HepG2 (cell line): ENCODE measurements around the gene MITF. TPM values are rescaled to one million over a fixed set of nuclear protein-coding genes. Genes with fewer than 3 reads are reported as not detected.

Experiments used
- ATAC-seq: fragments of 200-7000 bp; cut with Tn5 transposase; 3 replicates; pipeline ENCODE4 v1.9.1; 2020; ENCODE audit warnings: mild to moderate bottlenecking, moderate library complexity
- BruUV-seq: library from RNA; stranded (reverse); fragments of 400-500 nt; replicated peaks from 2 replicates; lab custom pipeline; 2021; lab: Mats Ljungman, UMichigan
- CTCF ChIA-PET: fragments of 300-600 bp; formaldehyde crosslinking; extraction: SDS; loops from one replicate; lab custom pipeline; 2021; ENCODE audit warnings: low total read pairs, inconsistent platforms, low intra/inter-chr PET ratio; lab: Yijun Ruan, JAX
- POLR2A ChIA-PET: fragments of 350-600 bp; sonication (Branson Sonifier 250); formaldehyde crosslinking; loops from one replicate; lab custom pipeline; 2020; ENCODE audit warnings: antibody characterized with exemption, inconsistent platforms; lab: Yijun Ruan, JAX
- DNase-seq: peaks from one replicate; pipeline ENCODE4 v3.0.0-alpha.2; 2015; ENCODE audit warnings: low spot score
- FAIRE-seq: peaks from 3 replicates; lab custom pipeline; 2011; peaks lifted over from hg19 to GRCh38; lab: Jason Lieb, UNC
- H2AFZ ChIP-seq: one replicate; pipeline ENCODE4 v1.6.1; 2011; ENCODE audit warnings: low read length, inconsistent platforms
- H3K27ac ChIP-seq: fragments of 300-600 bp; 3 replicates; pipeline ENCODE4 v1.8.0; 2011; ENCODE audit warnings: mixed run types, mild to moderate bottlenecking, mixed read lengths, low read length, inconsistent platforms; ENCODE audit not compliant: insufficient read depth; ENCODE audit errors: extremely low read length
- H3K27me3 ChIP-seq, 2 experiments: fragments of 200-600 bp in 1 of 2; 2 replicates in 1 of 2; 3 replicates in 1 of 2; pipeline versions ENCODE4 v1.6.0 to v1.8.0; 2011; ENCODE audit warnings: low read length in 2 of 2, mild to moderate bottlenecking in 2 of 2, moderate library complexity in 2 of 2, inconsistent platforms in 1 of 2; ENCODE audit not compliant: insufficient read depth in 2 of 2, control insufficient read depth in 1 of 2
- H3K36me3 ChIP-seq, 2 experiments: fragments of 200-600 bp in 1 of 2; replicated peaks in 1 of 2; 2 replicates in 1 of 2; 3 replicates in 1 of 2; pipeline versions ENCODE4 v1.5.1 to v1.8.0; 2011; ENCODE audit warnings: low read length in 2 of 2, inconsistent platforms in 1 of 2; ENCODE audit not compliant: insufficient read depth in 2 of 2, control insufficient read depth in 1 of 2
- H3K4me1 ChIP-seq: 2 replicates; pipeline ENCODE4 v1.5.1; 2012; ENCODE audit warnings: low read length, inconsistent platforms; ENCODE audit not compliant: insufficient read depth
- H3K4me2 ChIP-seq: 2 replicates; pipeline ENCODE4 v1.6.0; 2011; ENCODE audit warnings: low read depth, low read length, inconsistent platforms
- H3K4me3 ChIP-seq, 3 experiments: fragments of 200-600 bp in 1 of 3; sonication (generic), shearing (Covaris generic) in 1 of 3; replicated peaks in 1 of 3; 2 replicates each; pipeline ENCODE4 v1.5.1; 2011 to 2016; ENCODE audit warnings: low read length in 3 of 3, inconsistent platforms in 2 of 3, low read depth in 2 of 3, mild to moderate bottlenecking in 2 of 3, control low read depth in 1 of 3, mixed read lengths in 1 of 3; ENCODE audit not compliant: insufficient read depth in 1 of 3
- H3K79me2 ChIP-seq: one replicate; pipeline ENCODE4 v1.6.1; 2011; ENCODE audit warnings: low read length, inconsistent platforms; ENCODE audit not compliant: insufficient read depth
- H3K9ac ChIP-seq: 2 replicates; pipeline ENCODE4 v1.6.0; 2011; ENCODE audit warnings: mild to moderate bottlenecking, low read depth, low read length, inconsistent platforms; ENCODE audit not compliant: insufficient read depth
- H3K9me3 ChIP-seq: 2 replicates; pipeline ENCODE4 v1.5.1; 2012; ENCODE audit warnings: mild to moderate bottlenecking, low read length
- H4K20me1 ChIP-seq: 2 replicates; pipeline ENCODE4 v1.6.0; 2011; ENCODE audit warnings: inconsistent platforms, mild to moderate bottlenecking, low read length, moderate library complexity; ENCODE audit not compliant: insufficient read depth
- ARID2 ChIP-seq: sonication (generic); formaldehyde crosslinking; IDR thresholded peaks from 2 replicates; pipeline ENCODE4 v1.8.1; 2022; ENCODE audit warnings: mild to moderate bottlenecking, missing genetic modification reagents, borderline replicate concordance
- BCL3 ChIP-seq: sonication (generic); formaldehyde crosslinking; IDR thresholded peaks from 2 replicates; pipeline ENCODE4 v1.5.1; 2020; ENCODE audit warnings: mild to moderate bottlenecking, missing genetic modification reagents, moderate library complexity
- BCL6 ChIP-seq: IDR thresholded peaks from 2 replicates; pipeline ENCODE4 v1.6.1; 2016; ENCODE audit warnings: missing genetic modification reagents, missing compliant biosample characterization
- BHLHE40 ChIP-seq: IDR thresholded peaks from 2 replicates; pipeline ENCODE4 v1.6.1; 2011; ENCODE audit warnings: low read length, improper control_type of control experiment
- CREB3 ChIP-seq: sonication (generic); formaldehyde crosslinking; IDR thresholded peaks from 2 replicates; pipeline ENCODE4 v1.5.0; 2020; ENCODE audit warnings: missing genetic modification reagents
- CREM ChIP-seq, 2 experiments: sonication (generic) in 1 of 2; formaldehyde crosslinking in 1 of 2; IDR thresholded peaks; 2 replicates each; pipeline versions ENCODE4 v1.4.0 to v1.6.1; 2016 to 2020; ENCODE audit warnings: antibody characterized with exemption in 1 of 2, mild to moderate bottlenecking in 1 of 2, missing genetic modification reagents in 1 of 2
- ELF1 ChIP-seq: sonication (generic); formaldehyde crosslinking; IDR thresholded peaks from 2 replicates; pipeline ENCODE4 v1.4.0; 2020; ENCODE audit warnings: missing genetic modification reagents
- GZF1 ChIP-seq: sonication (generic); formaldehyde crosslinking; IDR thresholded peaks from 2 replicates; pipeline ENCODE4 v1.5.1; 2020; ENCODE audit warnings: mild to moderate bottlenecking, missing genetic modification reagents
- NFE2 ChIP-seq: sonication (generic); formaldehyde crosslinking; IDR thresholded peaks from 2 replicates; pipeline ENCODE4 v1.4.0; 2020; ENCODE audit warnings: missing genetic modification reagents
- NRL ChIP-seq: sonication (generic); formaldehyde crosslinking; IDR thresholded peaks from 2 replicates; pipeline ENCODE4 v1.5.0; 2020; ENCODE audit warnings: missing genetic modification reagents, mild to moderate bottlenecking, moderate library complexity, borderline replicate concordance
- PBX3 ChIP-seq: sonication (generic); formaldehyde crosslinking; IDR thresholded peaks from 2 replicates; pipeline ENCODE4 v1.8.1; 2023; ENCODE audit warnings: missing genetic modification reagents, inconsistent platforms, borderline replicate concordance
- RBFOX2 ChIP-seq: fragments of 200-400 bp; formaldehyde crosslinking; IDR thresholded peaks from 2 replicates; pipeline ENCODE4 v1.6.1; 2017; ENCODE audit warnings: low read depth, mild to moderate bottlenecking, low read length
- RFX1 ChIP-seq: fragments of 450-650 bp; IDR thresholded peaks from 2 replicates; pipeline ENCODE4 v1.6.1; 2017
- ZMYM3 ChIP-seq: sonication (generic); formaldehyde crosslinking; IDR thresholded peaks from 2 replicates; pipeline ENCODE4 v1.5.1; 2020; ENCODE audit warnings: mild to moderate bottlenecking, missing genetic modification reagents
- ZNF235 ChIP-seq: sonication (generic); formaldehyde crosslinking; IDR thresholded peaks from 2 replicates; pipeline ENCODE4 v1.8.1; 2023; ENCODE audit warnings: mild to moderate bottlenecking, missing genetic modification reagents, borderline replicate concordance
- ZNF335 ChIP-seq: sonication (generic); formaldehyde crosslinking; IDR thresholded peaks from 2 replicates; pipeline ENCODE4 v1.4.0; 2020; ENCODE audit warnings: missing genetic modification reagents
- ZNF556 ChIP-seq: sonication (generic); formaldehyde crosslinking; IDR thresholded peaks from 2 replicates; pipeline ENCODE4 v1.4.0; 2020; ENCODE audit warnings: mild to moderate bottlenecking, missing genetic modification reagents, borderline replicate concordance
- ZNF614 ChIP-seq: IDR thresholded peaks from 2 replicates; pipeline ENCODE4 v1.6.1; 2018; ENCODE audit warnings: missing biosample characterization, missing genetic modification reagents, inconsistent platforms, borderline replicate concordance
- ZNF737 ChIP-seq: sonication (generic); formaldehyde crosslinking; IDR thresholded peaks from 2 replicates; pipeline ENCODE4 v1.5.0; 2020; ENCODE audit warnings: missing genetic modification reagents, mild to moderate bottlenecking, borderline replicate concordance
- ZNF839 ChIP-seq: sonication (generic); formaldehyde crosslinking; IDR thresholded peaks from 2 replicates; pipeline ENCODE4 v1.4.0; 2020; ENCODE audit warnings: missing genetic modification reagents, mild to moderate bottlenecking, borderline replicate concordance
- WGBS: methylation state at CpG from one replicate; pipeline ENCODE4 v1.1.6; 2017; ENCODE audit warnings: low lambda C conversion rate; 5-methylcytosine and 5-hydroxymethylcytosine counted together
- in situ Hi-C: cut with HindIII; loops from 2 replicates; pipeline ENCODE4 v1.10.0; 2017; ENCODE audit warnings: low pct_unique_long_range_greater_than_20kb; ENCODE audit not compliant: extremely low pct_ligation_motif_present
- intact Hi-C: fragments of 100-400 bp; cut with micrococcal nuclease; formaldehyde crosslinking; loops from one replicate; pipeline ENCODE4 v1.10.0; 2022; ENCODE audit not compliant: unreplicated experiment
- polyA plus RNA-seq, 8 experiments: library from polyadenylated mRNA; depleted of rRNA in 3 of 8; stranded (reverse) in 7 of 8; unstranded in 1 of 8; fragments of >200 nt; fragmentation: Illumina TruSeq in 4 of 8; extraction: Trizol in 4 of 8; gene quantifications; 2 replicates each; pipeline versions ENCODE4 v1.2.1 to v1.2.3, GENCODE V29; 2011 to 2016; ENCODE audit warnings: low read depth in 4 of 8, missing spikeins in 1 of 8, mixed read lengths in 1 of 8; ENCODE audit not compliant: insufficient read depth in 1 of 8
- total RNA-seq, 5 experiments: library from RNA; depleted of rRNA; stranded (reverse); fragments of >200 nt; fragmentation: Illumina TruSeq; extraction: Trizol; gene quantifications; 2 replicates each; pipeline ENCODE4 v1.2.3, GENCODE V29; 2016; ENCODE audit warnings: low read depth in 1 of 5

MITF gene
- total and polyA plus RNA-seq, 2 of the 13 experiments (the other 11 are each of a cell fraction or from before 2014, with no cell fraction given) = 0.12 to 0.38 TPM

- intact Hi-C loops = no loop called here
- H3K27me3 ChIP-seq = no peaks in the 10 kb centered on the region
- TF ChIP-seq PBX3 (CRISPR knock-in tag) = no peak
- no peak for TF ChIP-seq ZNF235 (CRISPR knock-in tag)
- no peak for TF ChIP-seq GZF1 (CRISPR knock-in tag)
- TF ChIP-seq ZNF737 (CRISPR knock-in tag) = no peak
- TF ChIP-seq ZNF614 (CRISPR knock-in tag) = no peak
- TF ChIP-seq ZNF556 = no peak
- no peak for TF ChIP-seq ARID2 (CRISPR knock-in tag)
- TF ChIP-seq NRL (CRISPR knock-in tag) = no peak
- TF ChIP-seq ZNF335 (CRISPR knock-in tag) = no peak
- no peak for TF ChIP-seq CREB3 (CRISPR knock-in tag)
- TF ChIP-seq ZNF839 (CRISPR knock-in tag) = no peak
- TF ChIP-seq BCL3 = no peak
- TF ChIP-seq BCL6 (CRISPR knock-in tag) = no peak
- no peak for TF ChIP-seq ZMYM3 (CRISPR knock-in tag)
- TF ChIP-seq RBFOX2 = no peak
- no peak for TF ChIP-seq CREM (IDR thresholded peaks at IDR 0.05)
- TF ChIP-seq CREM (CRISPR knock-in tag; IDR thresholded peaks at IDR 0.05) = no peak
- TF ChIP-seq NFE2 = no peak
- TF ChIP-seq ELF1 (CRISPR knock-in tag) = no peak
- TF ChIP-seq BHLHE40 = no peak
- no peak for TF ChIP-seq RFX1
- TF ChIP-seq, all 625 proteins: peak for 0
- no peaks in the 10 kb centered on the region for H3K36me3 ChIP-seq
- no peak overlapping the region for H3K4me3 ChIP-seq
- CTCF ChIA-PET = no interaction called here
- H4K20me1 ChIP-seq = no peaks in the 10 kb centered on the region
- BruUV-seq = no TSS peak
- no peak overlapping the region for H3K4me2 ChIP-seq
- no peaks in the 10 kb centered on the region for H3K4me1 ChIP-seq
- no peak overlapping the region for H3K9ac ChIP-seq
- no peaks in the 10 kb centered on the region for H3K9me3 ChIP-seq
- H2AFZ ChIP-seq = no peak overlapping the region
- DNase-seq = no peak
- 0% methylated on average over 3 of the region's 4 CpGs for WGBS
- no peak for FAIRE-seq
- no peak for ATAC-seq
- H3K27ac ChIP-seq = no peak overlapping the region
- POLR2A ChIA-PET = no interaction called here
- H3K79me2 ChIP-seq = no peaks in the 10 kb centered on the region
- in situ Hi-C loops = no loop called here
Observed at GRCh38 chr3:69929019-69929418, 189.8 kb downstream of the MITF start.
